HG02759 (cell line): ENCODE data around the gene ZNF579.
A peak's percentile ranks its signal among the peaks of the same experiment; 100 is the strongest.

ENCODE experiments used
- ATAC-seq: cut with Tn5 transposase; IDR thresholded peaks from one replicate; pipeline ENCODE4 v1.9.1; 2021; ENCODE audit warnings: mild to moderate bottlenecking, moderate library complexity; ENCODE audit not compliant: unreplicated experiment

Gene ZNF579

DNA sequence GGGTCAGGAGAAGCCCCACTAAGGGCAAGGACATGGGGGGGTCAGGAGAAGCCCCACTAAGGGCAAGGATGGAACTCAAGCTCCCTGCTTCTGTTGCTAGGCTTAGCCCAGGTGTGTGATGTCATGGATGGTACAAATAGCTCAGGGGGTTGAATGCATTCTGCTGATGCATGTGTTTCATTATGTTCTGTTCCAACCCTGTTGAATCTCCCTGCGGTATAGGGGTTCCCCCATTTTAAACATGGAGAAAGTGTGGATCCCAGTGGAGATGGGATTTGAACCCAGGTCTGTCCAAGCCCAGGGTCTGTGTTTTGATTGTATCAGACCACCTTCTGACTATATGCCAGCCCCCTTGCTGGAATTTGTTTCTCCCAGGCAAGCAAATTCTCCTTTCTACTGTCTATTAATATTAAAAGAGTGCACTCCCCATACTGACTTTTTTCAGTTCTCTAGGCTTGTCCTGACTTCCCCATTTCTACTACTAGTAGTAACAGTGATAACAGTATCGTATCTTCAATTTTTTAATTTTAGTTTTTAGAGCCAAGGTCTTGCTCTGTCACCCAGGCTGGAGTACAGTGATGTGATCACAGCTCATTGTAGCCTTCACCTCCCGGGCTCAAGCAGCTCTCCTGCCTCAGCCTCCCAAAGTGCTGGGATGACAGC lies 31.5 kb upstream of the ZNF579 start:
- ATAC-seq: no peak

DNA sequence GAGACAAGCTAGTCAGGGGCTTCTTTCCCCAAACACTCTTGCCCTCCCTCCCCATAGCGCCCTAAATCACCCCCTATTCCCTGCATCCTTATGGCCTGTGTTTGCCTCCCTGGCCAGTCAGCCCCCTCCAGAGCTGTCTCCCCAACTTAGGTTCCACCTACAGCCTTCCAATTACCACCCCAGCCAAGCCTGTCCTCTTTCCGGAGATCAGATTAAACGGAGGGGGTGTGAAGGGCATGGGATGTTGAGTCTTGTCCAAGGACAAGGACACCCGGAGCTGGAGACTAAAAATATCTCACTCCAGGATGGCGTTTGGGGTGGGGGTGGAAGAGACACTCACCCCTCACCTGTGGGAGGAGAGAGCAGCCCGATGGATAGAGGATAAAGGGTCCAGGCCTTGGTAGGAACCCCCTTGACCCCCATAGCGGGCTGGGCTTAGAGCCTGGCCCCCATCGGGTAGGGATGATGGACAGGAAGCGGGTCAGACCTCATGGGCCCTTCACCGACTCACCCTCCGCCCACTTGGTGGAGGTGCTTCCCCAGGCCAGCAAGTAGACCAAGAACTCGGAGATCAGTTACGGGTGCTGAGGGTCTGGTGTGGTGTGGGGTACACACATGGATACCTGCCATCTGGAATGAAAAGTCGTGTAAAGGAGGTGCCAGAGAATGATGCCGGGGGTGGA lies 30.8 kb upstream of the ZNF579 start:
- ATAC-seq: no peak

DNA sequence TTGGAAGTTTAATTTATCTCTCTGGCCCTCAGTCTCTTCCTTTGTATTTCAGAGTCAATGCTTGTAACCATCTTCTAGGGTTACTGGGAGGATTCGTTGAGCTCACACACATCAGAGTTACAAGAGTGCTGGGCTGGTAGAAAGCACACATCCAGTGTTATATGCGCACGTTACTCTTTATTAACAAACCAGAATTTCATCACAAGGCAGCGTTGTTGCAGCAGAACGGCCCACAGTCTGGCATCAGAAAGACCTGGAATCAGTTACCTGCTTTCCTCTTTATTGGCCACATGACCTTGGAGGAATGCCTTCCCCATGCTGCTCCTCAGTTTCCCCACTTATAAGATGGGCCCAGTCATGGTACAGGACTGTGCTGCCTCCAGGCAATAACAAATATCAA lies 28.7 kb upstream of the ZNF579 start:
- ATAC-seq: no peak

DNA sequence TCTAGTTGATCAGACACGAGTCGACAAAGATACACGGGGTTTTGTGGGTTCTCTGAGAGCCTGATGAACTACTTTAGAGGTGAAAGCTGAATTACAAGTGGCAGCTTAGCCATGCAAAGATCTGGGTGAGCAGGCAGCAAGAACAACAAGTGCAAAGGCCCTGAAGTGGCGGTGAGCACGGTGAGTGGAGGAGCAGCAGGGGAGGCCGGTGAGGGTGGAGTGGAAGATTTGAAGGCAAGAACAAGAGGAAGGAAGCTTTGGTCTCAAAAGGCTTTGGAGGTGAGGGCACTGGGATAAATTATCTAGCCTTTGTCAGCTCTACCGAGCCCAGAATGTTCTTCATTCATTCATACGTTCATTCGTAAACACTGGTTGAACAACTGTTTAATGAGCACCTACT lies 26.2 kb upstream of the ZNF579 start:
- ATAC-seq: no peak

DNA sequence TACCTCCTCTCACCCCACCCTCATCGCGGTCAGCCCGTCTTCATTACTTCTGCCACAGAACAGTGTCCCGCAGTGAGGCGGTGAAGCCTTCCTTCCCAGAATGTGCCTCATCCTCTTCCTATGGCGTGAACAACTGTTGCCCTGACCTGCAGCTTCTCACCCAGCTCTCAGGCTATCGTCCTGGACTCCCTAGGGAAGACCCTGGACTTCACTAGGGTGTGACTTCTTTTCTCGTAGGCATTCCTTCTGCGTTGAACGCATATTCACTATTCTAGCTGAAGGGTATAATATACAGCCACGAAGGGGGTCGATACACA lies 25.8 kb upstream of the ZNF579 start:
- no peak for ATAC-seq

DNA sequence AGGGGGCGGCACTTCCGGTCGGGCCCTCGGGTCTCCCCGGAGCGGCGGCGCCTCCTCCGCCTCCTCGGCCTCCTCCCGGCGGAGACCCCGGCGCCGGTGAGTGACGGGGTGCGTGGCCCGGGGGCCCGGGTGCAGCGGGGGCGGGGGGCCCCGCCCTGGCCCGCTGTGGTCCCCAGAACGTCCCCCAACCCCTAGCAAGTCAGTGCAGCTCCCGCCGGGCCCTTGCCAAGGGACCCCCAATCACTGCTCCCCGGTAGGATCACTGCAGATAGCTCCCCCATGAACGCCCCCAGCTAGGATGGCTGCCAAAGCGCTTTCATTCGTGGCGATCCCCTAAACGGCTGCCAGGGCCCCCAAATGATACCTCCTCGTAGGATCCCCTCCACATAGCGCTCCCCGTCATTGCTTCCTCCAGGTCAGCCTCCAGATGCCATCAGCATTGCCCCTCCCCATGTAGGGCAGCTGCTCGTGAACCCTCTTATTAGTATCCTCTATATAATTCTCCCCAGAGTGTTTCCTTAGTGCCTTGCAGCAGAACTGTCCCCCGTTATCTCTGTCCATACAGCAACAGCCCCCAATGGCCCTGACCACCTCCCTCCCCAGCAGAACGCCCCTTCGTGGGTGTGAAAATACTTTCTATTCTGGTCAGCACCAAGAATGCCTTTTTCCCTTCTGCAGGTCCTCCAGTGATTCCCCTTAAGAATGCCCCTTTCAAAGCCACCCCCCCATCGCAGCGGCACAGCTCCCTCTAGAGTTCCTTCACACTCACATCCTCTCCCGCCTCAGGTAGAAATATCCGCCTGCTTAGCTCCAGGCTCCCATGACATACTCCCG lies 25.2 kb upstream of the ZNF579 start, which contains the start of gene ZNF865:
Gene ZNF865 (plus strand): TSS at position 11 of the 834 bp plus-strand sequence. CDS start 7,972 bp downstream, outside the sequence.
- ATAC-seq: peak; percentile 28

- peak; percentile 78 for ATAC-seq
Measured at GRCh38 chr19:55605207-55605636, 24.6 kb upstream of the ZNF579 start.

- ATAC-seq: no peak
Measured at GRCh38 chr19:55603581-55604292, 23.1 kb upstream of the ZNF579 start.

DNA sequence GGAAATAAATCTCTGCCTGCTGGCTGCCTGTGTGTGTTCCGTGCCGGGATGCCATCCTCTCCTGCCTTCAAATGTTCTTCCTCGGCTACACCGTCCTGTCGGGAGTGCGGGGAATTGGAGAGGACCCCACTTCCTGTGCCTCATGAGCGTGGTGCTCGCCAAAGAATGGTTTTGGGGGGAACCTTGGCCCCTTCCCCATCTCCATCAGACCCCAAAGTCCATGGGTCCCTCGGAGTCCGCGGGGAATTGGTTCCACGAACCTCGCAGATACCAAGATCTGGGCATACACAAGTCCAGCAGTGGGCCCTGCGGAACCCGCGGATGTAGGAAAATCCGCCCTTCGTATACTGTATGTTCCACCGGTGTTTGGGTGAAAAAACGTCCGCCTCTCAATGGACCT lies 22.5 kb upstream of the ZNF579 start:
- ATAC-seq: no peak

DNA sequence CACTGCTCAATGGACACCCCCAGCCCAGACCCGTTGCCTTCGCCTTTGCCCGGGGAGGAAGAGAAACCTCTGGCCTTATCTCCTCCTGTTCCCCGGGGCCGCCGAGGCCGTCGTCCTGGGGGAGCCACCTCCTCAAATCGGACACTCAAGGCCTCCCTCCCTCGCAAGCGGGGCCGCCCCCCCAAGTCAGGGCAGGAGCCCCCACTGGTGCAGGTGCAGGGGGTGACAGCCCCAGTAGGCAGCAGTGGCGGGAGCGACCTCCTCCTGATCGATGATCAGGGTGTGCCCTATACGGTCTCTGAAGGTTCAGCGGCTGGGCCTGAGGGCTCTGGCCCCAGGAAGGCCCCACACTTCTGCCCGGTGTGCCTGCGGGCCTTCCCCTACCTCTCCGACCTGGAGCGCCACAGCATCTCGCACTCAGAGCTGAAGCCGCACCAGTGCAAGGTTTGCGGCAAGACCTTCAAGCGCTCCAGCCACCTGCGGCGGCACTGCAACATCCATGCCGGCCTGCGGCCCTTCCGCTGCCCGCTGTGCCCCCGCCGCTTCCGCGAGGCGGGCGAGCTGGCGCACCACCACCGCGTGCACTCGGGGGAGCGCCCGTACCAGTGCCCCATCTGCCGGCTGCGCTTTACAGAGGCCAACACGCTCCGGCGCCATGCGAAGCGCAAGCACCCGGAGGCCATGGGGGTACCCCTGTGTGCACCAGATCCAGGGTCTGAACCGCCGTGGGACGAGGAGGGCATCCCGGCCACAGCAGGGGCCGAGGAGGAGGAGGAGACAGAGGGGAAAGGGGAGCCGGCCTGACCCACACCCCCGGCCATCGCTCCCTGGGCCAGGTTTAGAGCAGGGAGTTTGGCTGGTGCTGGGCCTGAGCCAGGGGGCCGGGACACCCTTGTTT lies 21.7 kb upstream of the ZNF579 start:
- ATAC-seq: no peak

GRCh38 chr19:55601084-55601483 lies 20.4 kb upstream of the ZNF579 start:
- no peak for ATAC-seq

GRCh38 chr19:55600662-55601028 lies 20.0 kb upstream of the ZNF579 start:
- no peak for ATAC-seq

DNA sequence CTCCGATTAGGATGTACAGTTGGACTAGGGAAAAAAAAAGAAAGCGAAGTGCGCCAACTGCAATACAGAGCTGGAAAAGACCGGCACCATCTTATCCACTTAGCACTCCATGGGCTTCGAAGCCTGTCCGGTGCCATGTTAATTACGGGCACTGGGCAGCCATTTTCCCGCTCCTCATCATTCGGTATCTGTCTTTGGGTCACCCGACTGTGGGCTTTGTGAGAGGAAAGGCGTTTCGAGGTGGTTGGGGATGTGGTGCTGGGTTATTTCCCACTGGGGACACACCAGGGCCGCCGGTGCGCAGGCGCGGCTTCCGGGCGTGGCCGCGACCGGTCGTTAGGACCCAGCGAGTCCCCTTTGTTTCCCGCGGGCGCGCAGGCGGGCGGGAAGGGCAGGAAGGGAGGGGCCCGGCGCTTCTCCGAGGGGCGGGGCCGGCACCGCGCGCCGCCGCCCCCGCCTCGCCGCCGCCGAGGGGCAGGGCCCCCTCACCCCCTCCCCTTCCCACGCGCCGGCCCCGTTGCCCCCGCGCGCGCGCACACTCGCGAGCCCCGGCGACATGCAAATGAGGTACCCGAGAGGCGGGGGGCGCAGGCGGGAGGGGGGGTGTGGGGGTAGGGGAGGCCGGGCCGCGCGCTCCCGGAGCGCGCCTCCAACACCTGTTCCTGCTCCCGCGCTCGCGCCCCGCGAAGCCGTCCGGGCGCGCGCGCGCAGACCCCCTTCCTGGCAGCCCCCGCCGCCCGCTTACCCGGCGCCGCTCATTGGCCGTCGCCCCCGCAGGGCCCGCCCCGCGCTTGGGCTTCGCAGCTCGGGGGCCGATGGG lies 19.4 kb upstream of the ZNF579 start, which contains the start of gene ZNF524:
Gene ZNF524 (plus strand): TSS at position 447 of the 820 bp plus-strand sequence. CDS start 1,825 bp downstream, outside the sequence.
- ATAC-seq: peak; percentile 50

- ATAC-seq: peak; percentile 55
Measured at GRCh38 chr19:55599468-55599841, 18.8 kb upstream of the ZNF579 start, which contains the start of gene FIZ1. Gene FIZ1 (minus strand): TSS chr19:55599517. CDS start chr19:55597865, 1,652 bp downstream.

GRCh38 chr19:55598719-55599467 lies 18.2 kb upstream of the ZNF579 start:
- ATAC-seq: peak; percentile 54

DNA sequence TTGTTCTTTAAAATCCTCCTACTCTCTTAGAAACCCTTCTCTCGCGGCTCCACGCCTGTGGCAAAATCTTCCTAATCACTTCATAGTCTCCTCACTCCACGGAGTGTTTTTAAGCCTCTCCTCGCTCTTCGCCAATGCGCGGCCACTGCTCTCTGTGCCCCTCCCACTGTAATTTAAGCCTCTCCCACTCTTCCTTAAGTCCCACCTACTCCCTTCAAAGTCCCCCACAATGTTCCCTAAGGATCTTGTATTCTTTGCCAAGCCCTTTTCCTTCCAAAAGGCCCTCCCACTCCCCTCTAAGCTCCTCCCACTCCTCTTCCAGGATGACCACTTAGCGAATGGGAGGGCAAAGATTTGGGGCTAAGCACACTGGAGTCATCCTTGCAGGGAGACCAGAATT lies 17.4 kb upstream of the ZNF579 start:
- ATAC-seq: no peak

- no peak for ATAC-seq
Measured at GRCh38 chr19:55597501-55597921, 16.9 kb upstream of the ZNF579 start.

- ATAC-seq: no peak
Measured at GRCh38 chr19:55596304-55596703, 15.7 kb upstream of the ZNF579 start.
